Measurements from ENCODE around the gene PRPH. TPM values are rescaled to one million over a fixed set of nuclear protein-coding genes. Genes with fewer than 3 reads are reported as not detected.
"Not testable (repeated sequence)": the region's sequence is repeated elsewhere in the genome, so short reads cannot be mapped to it uniquely, and the experiment has no call there.

PRPH gene
- total RNA-seq, 1 donor from 2014 or later: not detected

- TF ChIP-seq CTCF (IDR thresholded peaks at IDR 0.05; ENCODE audit: borderline replicate concordance): no peak
- H3K27me3 ChIP-seq (ENCODE audit: low read depth): peaks cover 97% of the 10 kb centered on the region
- H3K27ac ChIP-seq (replicated peaks): no peak overlapping the region
- H3K9me3 ChIP-seq (replicated peaks): no peaks in the 10 kb centered on the region
- DNase-seq: no peak
- intact Hi-C loops (cut with micrococcal nuclease): no loop called here
- H3K36me3 ChIP-seq: no peaks in the 10 kb centered on the region
- H3K4me1 ChIP-seq: no peaks in the 10 kb centered on the region
- no peak overlapping the region for H3K4me3 ChIP-seq
Observed at GRCh38 chr12:49304161-49304560, 9.2 kb downstream of the PRPH start.

- Histone ChIP-seq H3K9me3 (replicated peaks) (no peaks in the 10 kb centered on the region), H3K4me1 (no peaks in the 10 kb centered on the region), H3K36me3 (no peaks in the 10 kb centered on the region), H3K4me3 (no peak overlapping the region), H3K27me3 (ENCODE audit: low read depth) (peaks cover 85% of the 10 kb centered on the region), H3K27ac (replicated peaks) (no peak overlapping the region)
- no peak for TF ChIP-seq CTCF (IDR thresholded peaks at IDR 0.05; ENCODE audit: borderline replicate concordance)
- intact Hi-C loops (cut with micrococcal nuclease): no loop called here
- no peak for DNase-seq
Observed at GRCh38 chr12:49305762-49306510, 11.0 kb downstream of the PRPH start.

GRCh38 chr12:49309386-49309785 lies 14.4 kb downstream of the PRPH start:
- intact Hi-C loops (cut with micrococcal nuclease): no loop called here
- Histone ChIP-seq H3K27ac (replicated peaks) (no peak overlapping the region), H3K36me3 (no peaks in the 10 kb centered on the region), H3K27me3 (ENCODE audit: low read depth) (peaks cover 68% of the 10 kb centered on the region), H3K4me3 (no peak overlapping the region), H3K9me3 (replicated peaks) (no peaks in the 10 kb centered on the region), H3K4me1 (no peaks in the 10 kb centered on the region)
- DNase-seq: no peak
- no peak for TF ChIP-seq CTCF (IDR thresholded peaks at IDR 0.05; ENCODE audit: borderline replicate concordance)

- H3K4me3 ChIP-seq; H3K9me3 ChIP-seq (replicated peaks); H3K27ac ChIP-seq (replicated peaks); DNase-seq; intact Hi-C loops (cut with micrococcal nuclease); H3K36me3 ChIP-seq; H3K4me1 ChIP-seq: not testable (repeated sequence)
- H3K27me3 ChIP-seq (ENCODE audit: low read depth): peaks cover 57% of the 10 kb centered on the region
Observed at GRCh38 chr12:49310451-49311000, 15.6 kb downstream of the PRPH start.

- H3K4me3 ChIP-seq: no peak overlapping the region
- peaks cover 18% of the 10 kb centered on the region for H3K27me3 ChIP-seq (ENCODE audit: low read depth)
- no peaks in the 10 kb centered on the region for H3K36me3 ChIP-seq
- DNase-seq: no peak
- no peak for TF ChIP-seq CTCF (IDR thresholded peaks at IDR 0.05; ENCODE audit: borderline replicate concordance)
- no peaks in the 10 kb centered on the region for H3K4me1 ChIP-seq
- H3K9me3 ChIP-seq (replicated peaks): no peaks in the 10 kb centered on the region
- intact Hi-C loops (cut with micrococcal nuclease): no loop called here
- H3K27ac ChIP-seq (replicated peaks): no peak overlapping the region
Observed at GRCh38 chr12:49314811-49315210, 19.9 kb downstream of the PRPH start.

- DNase-seq; H3K9me3 ChIP-seq (replicated peaks); H3K4me3 ChIP-seq; H3K27me3 ChIP-seq (ENCODE audit: low read depth); H3K4me1 ChIP-seq; H3K36me3 ChIP-seq; intact Hi-C loops (cut with micrococcal nuclease); H3K27ac ChIP-seq (replicated peaks): not testable (repeated sequence)
Observed at GRCh38 chr12:49317118-49317517, 22.2 kb downstream of the PRPH start.

- H3K27me3 ChIP-seq (ENCODE audit: low read depth); H3K36me3 ChIP-seq; H3K9me3 ChIP-seq (replicated peaks); H3K27ac ChIP-seq (replicated peaks); H3K4me3 ChIP-seq; intact Hi-C loops (cut with micrococcal nuclease); DNase-seq: not testable (repeated sequence)
- peaks cover 16% of the 10 kb centered on the region for H3K4me1 ChIP-seq
Observed at GRCh38 chr12:49320411-49321103, 25.6 kb downstream of the PRPH start.
